Chondrocyte (in vitro differentiated cells): ENCODE data around the gene LRCH1. TPM values are rescaled to one million over a fixed set of nuclear protein-coding genes. Genes with fewer than 3 reads are reported as not detected.

Source experiments
- DNase-seq: peaks from one replicate; pipeline ENCODE4 v3.0.0; 2021; ENCODE audit warnings: mixed read lengths, low spot score
- H3K27ac Mint-ChIP-seq: one replicate; pipeline ENCODE4 v1.8.0; 2021; ENCODE audit warnings: mild to moderate bottlenecking, moderate library complexity, mixed read lengths; ENCODE audit not compliant: unreplicated experiment
- H3K27me3 Mint-ChIP-seq: 2 replicates; pipeline ENCODE4 v1.8.0; 2021; ENCODE audit warnings: low read depth, mixed read lengths
- H3K36me3 Mint-ChIP-seq: 2 replicates; pipeline ENCODE4 v1.8.0; 2021; ENCODE audit warnings: low read depth, mixed read lengths
- H3K4me1 Mint-ChIP-seq: 2 replicates; pipeline ENCODE4 v1.8.0; 2021; ENCODE audit warnings: low read depth, mild to moderate bottlenecking, mixed read lengths
- H3K4me3 Mint-ChIP-seq: one replicate; pipeline ENCODE4 v1.8.0; 2021; ENCODE audit warnings: mild to moderate bottlenecking, moderate library complexity, mixed read lengths; ENCODE audit not compliant: unreplicated experiment
- H3K9me3 Mint-ChIP-seq: 2 replicates; pipeline ENCODE4 v1.8.0; 2021; ENCODE audit warnings: low read depth, mixed read lengths
- CTCF ChIP-seq: fragments of 200-600 bp; sonication (generic); IDR thresholded peaks from 2 replicates; pipeline ENCODE4 v1.5.0; 2021; ENCODE audit warnings: antibody characterized with exemption, mild to moderate bottlenecking, moderate library complexity
- total RNA-seq: library from RNA; stranded (reverse); gene quantifications from 3 replicates; pipeline ENCODE4 v1.2.1, GENCODE V29; 2021

The LRCH1 gene
- total RNA-seq, 1 donor from 2014 or later: 14.4 TPM

DNA sequence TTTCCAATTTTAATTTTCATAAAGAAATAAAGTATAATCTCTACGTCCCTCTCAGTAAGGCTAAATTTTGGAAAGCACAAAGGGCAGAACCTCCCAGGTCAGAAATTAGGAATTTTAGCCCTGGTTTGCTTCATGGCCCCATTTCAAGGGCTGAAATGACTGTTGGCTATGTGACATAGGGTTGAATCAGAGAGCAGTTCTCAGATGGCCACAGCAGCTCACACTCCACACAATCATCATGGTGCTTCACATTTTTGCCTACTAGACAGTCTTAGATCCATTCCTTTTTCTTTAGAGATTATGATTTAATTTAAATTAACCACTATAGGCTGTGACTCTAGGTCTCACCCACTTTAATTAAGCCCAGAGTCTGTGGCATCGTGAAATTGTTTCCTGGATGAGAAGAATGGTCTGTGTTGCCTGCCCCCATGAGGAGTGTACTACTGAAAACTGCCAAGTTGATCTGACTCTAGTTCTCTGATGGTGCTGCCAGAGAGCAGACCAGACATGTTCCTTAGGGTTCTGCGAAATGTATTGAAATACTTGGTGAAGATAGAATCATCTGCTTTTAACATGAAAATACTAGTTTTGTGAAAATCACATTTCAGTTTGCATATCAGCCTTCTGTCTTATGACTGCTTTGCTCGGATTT lies 186.6 kb downstream of the LRCH1 start:
- TF ChIP-seq CTCF: no peak
- no peak for DNase-seq
- no peaks in the 10 kb centered on the region for H3K9me3 Mint-ChIP-seq
- H3K27me3 Mint-ChIP-seq: no peaks in the 10 kb centered on the region
- peaks cover 16% of the 10 kb centered on the region for H3K36me3 Mint-ChIP-seq
- H3K4me3 Mint-ChIP-seq: no peak overlapping the region
- H3K27ac Mint-ChIP-seq: no peak overlapping the region
- peaks cover 16% of the 10 kb centered on the region for H3K4me1 Mint-ChIP-seq

- no peak for TF ChIP-seq CTCF
- H3K4me1 Mint-ChIP-seq: peaks cover 13% of the 10 kb centered on the region
- H3K4me3 Mint-ChIP-seq: no peak overlapping the region
- DNase-seq: no peak
- H3K36me3 Mint-ChIP-seq: peaks cover 26% of the 10 kb centered on the region
- no peak overlapping the region for H3K27ac Mint-ChIP-seq
- no peaks in the 10 kb centered on the region for H3K27me3 Mint-ChIP-seq
- H3K9me3 Mint-ChIP-seq: no peaks in the 10 kb centered on the region
Observed at GRCh38 chr13:46743191-46743590, 190.2 kb downstream of the LRCH1 start.

- no peak for DNase-seq
- Mint-ChIP-seq H3K27me3 (no peaks in the 10 kb centered on the region), H3K36me3 (peaks cover 27% of the 10 kb centered on the region), H3K4me1 (peaks cover 22% of the 10 kb centered on the region), H3K27ac (no peak overlapping the region), H3K9me3 (no peaks in the 10 kb centered on the region), H3K4me3 (no peak overlapping the region)
- no peak for TF ChIP-seq CTCF
Observed at GRCh38 chr13:46745062-46745461, 192.1 kb downstream of the LRCH1 start.

DNA sequence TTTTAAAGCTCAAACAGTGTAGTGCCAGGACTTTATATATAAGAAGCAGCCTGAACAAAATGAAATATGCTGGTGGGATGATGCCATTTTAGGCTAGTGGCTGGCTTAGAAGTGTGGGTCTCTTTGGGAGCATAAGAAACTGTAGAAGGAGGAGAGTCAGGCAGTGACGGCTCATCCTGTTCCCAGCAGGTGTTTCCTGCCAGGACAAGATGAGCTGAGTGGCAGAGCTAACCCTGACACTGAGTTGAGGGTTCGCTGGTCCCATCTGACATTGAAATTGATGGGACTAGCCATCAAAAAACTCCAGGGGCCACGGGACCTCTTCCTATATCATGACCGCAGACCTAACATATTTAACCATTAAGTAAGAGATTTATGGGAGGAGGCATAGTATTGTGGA lies 192.7 kb downstream of the LRCH1 start:
- no peak for DNase-seq
- no peaks in the 10 kb centered on the region for H3K27me3 Mint-ChIP-seq
- no peaks in the 10 kb centered on the region for H3K9me3 Mint-ChIP-seq
- H3K36me3 Mint-ChIP-seq: peaks cover 28% of the 10 kb centered on the region
- no peak for TF ChIP-seq CTCF
- H3K27ac Mint-ChIP-seq: no peak overlapping the region
- no peak overlapping the region for H3K4me3 Mint-ChIP-seq
- H3K4me1 Mint-ChIP-seq: peaks cover 24% of the 10 kb centered on the region

DNA sequence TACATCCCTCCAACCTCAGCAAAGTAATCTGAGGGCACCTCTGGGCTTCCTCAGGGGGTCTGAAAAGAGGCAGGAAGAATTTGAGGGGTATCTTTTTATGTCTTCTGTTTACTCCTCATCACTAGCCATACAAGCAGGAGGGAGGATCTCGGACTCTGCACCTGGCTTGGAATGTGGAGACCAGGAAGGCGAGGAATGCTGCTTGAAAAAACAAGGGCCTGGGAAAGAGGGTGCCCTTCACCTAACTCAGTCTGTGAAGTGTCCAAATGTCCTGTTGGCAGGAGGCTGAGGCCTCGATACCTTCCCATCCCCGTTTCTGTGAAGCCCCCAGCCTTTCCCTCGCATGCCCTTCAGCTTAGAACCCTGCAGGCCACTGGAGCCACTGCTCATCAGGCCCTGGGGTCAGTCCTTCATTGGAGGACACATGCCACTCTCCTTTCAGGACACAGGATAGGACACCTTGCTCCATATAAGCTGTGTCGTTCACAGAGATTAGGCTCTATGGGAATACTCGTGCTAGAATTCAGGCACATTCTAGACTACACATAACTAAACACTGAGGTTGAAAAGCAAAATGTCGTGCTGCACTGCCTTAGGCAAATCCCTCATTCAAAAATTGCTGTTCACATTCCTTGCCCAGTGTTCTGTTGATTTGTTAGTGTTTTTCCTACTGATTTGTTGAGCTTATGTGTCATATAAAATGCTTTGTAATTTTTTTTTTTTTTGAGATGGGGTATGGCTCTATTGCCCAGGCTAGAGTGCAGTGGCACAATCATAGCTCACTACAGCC lies 194.3 kb downstream of the LRCH1 start:
- peaks cover 22% of the 10 kb centered on the region for H3K36me3 Mint-ChIP-seq
- TF ChIP-seq CTCF: no peak
- peaks cover 32% of the 10 kb centered on the region for H3K4me1 Mint-ChIP-seq
- DNase-seq: no peak
- H3K9me3 Mint-ChIP-seq: no peaks in the 10 kb centered on the region
- no peak overlapping the region for H3K27ac Mint-ChIP-seq
- no peaks in the 10 kb centered on the region for H3K27me3 Mint-ChIP-seq
- H3K4me3 Mint-ChIP-seq: no peak overlapping the region
